Stimulated activated CD8-positive, alpha-beta memory T cell treated with anti-CD3 and anti-CD28 coated beads, Interleukin-12 subunit alpha, Interleukin-12 subunit beta, amount 100 ng/mL, for 24 hours (primary cell): ENCODE results near the gene LYSMD3.
A peak's percentile ranks its signal among the peaks of the same experiment; 100 is the strongest.
"Not testable (repeated sequence)": the region's sequence is repeated elsewhere in the genome, so short reads cannot be mapped to it uniquely, and the experiment has no call there.

Experiments
- DNase-seq: peaks from one replicate; pipeline ENCODE4 v3.0.0-alpha.2; 2020; ENCODE audit errors: extremely low read depth

The LYSMD3 gene

DNA sequence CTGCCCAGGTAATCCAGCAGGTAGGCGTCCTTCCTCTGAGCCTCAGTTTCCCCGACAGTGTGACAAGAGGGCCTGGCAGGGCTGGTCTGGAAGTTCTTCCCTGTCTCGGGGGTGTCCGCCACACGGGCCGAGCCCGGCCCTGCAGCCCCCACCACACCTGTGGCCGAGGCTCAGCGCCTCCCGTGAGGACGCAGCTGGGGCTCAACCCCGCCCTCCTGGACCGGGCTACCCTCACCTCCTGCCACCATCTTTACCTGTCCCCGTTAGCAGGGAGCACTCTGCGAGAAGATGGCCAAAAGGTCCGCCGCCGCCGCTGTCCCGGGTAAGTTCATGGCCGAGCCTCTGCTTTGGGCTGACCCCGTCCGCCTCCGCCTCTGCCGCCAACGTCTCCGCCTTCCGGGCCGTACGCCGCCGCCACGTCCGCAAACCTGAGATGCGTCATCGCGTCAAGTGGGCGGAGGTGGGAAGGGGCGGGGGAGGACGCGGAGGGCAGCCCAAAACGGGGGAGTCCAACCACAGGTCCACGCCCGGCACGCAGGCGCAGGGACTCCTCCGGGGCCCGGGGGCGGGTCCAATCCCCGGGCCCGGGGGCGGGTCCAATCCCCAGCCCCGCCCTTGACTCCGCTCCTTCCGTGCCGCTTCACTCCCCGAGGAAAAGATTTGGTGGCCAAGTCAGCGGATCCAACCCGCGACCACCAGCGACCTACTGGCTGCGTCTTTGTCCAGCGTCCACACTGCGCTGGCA lies at the start of gene LYSMD3:
Gene LYSMD3 (minus strand): TSS at position 391 of the 745 bp plus-strand sequence. CDS start 4,295 bp downstream, outside the sequence.
- peak; percentile 88 for DNase-seq

DNA sequence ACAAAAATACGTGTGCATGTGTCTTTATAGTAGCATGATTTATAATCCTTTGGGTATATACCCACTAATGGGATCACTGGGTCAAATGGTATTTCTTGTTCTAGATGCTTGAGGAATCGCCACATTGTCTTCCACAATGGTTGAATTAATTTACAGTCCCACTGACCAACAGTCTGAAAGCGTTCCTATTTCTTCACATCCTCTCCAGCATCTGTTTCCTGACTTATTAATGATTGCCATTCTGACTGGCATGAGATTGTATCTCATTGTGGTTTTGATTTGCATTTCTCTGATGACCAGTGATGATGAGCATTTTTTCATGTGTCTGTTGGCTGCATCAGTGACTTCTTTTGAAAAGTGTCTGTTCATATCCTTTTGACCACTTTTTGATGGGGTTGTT lies 47.2 kb upstream of the LYSMD3 start:
- not testable (repeated sequence) for DNase-seq

DNA sequence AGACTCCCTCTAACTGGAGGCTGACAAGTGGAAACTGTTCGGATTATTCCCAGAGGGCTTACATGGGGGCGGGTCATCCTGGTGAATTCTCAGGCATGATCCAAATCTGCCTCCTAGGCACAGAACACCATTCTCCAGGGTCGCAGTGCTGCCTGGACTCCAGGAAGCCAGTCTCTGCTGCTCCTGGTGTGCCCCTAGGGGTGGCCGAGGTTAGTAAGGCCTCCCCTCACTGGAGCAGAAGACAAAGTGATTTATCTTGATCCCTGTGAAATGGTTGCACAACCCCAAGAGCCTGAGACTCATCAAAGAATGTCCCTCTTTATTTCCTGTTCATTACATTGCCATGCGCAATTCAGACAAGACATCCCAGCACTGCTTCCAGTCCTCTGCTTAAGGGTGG lies 46.3 kb upstream of the LYSMD3 start:
- DNase-seq, result no peak

DNA sequence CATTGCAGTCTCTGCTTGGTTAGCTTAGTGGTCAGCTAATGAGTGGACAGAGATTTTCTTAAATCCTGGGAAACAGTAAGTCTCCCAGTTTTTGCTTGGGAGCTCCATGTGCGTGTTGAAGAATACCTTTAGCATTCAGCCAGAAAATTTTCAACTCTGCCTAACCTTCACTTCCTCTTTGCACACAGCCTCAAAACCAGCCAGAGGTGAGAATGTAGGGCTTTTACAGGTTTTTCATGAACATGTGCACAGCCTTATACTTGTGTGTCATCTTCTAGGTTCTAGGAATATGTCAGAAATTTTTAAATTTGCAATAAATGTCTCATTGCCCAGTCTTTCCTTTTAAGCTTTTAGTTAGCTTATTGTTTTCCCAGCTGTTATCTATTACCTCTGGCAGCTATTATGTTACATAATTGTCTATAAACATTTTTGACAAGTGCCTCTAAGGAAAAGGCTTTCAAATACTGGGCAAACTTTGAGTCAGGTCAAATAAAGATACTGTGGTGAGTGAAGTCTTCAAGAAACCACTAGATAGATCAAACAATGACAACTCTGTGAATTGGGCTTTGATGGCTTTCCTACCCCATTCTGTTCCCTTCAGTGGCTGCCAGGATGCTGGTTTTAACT lies 41.9 kb upstream of the LYSMD3 start:
- no peak for DNase-seq

DNA sequence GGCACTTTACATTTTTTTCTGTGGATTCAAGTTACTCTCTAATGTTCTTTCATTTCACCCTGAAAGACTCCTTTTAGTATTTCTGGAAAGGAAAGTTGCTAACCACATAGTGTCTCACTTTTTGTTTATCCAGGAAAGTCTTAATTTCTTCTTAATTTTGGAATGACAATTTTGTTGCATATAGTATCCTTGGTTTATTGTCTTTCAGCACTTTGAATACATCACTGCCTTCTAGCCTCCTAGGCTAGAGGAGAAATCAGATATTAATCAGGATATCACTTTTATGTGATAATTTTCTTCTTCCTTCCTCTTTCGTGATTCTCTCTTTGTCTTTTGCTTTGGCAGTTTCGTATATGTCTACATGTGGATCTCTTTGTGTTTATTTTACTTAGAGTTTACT lies 40.6 kb upstream of the LYSMD3 start:
- DNase-seq, result no peak

DNA sequence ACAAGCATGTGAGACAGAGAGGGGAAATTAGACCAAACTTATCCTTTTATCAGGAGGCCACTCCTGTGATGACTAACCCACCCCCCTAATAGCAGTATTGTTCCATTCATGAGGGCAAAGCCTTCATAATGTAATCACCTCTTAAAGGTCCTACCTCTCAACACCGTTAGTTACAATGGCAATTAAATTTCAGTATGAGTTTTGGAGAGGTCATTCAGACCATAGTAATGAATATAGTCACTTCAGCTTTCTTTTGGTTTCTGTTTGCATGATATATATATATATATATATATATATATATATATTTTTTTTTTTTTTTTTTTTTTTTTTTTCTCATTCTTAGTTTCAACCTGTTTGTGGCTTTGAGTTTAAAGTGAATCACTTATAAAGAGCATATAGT lies 39.7 kb upstream of the LYSMD3 start:
- DNase-seq, result no peak

DNA sequence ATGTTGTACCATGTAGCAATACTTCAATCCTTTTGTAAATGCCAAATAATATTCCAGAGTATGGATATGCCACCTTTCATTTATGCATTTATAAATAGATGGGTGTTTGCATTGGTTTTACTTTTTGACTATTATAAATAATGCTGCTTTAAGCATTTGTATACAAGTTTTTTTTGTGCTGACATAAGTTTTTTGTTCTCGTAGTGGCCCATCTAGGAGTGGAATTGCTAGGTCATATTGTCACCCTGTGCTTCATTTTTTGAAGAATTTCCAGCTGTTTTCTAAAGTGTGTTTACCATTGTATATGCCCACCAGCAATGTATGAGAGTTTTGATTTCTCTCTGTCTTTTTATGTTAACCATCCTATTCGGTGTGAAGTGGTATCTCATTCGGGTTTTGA lies 36.1 kb upstream of the LYSMD3 start:
- DNase-seq, result no peak

DNA sequence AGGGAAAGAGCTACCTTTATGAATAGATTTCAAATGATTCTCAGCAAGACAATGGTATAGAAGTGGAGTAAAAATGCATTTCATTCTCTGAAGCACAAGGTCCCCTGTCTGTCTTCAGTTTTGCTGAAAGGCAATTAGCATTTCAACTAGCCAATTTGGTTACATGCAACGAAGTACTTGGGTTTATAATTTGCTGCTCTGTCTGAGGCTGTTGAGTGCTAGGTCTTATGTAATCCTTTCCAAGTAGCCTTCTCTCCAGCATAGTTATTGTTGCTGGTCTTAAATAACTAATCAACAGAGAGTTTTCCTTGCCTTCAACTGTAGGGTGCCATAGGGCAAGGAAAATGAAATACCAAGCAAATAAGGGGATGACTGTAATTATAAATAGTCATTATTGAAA lies 33.7 kb upstream of the LYSMD3 start:
- DNase-seq, result no peak

DNA sequence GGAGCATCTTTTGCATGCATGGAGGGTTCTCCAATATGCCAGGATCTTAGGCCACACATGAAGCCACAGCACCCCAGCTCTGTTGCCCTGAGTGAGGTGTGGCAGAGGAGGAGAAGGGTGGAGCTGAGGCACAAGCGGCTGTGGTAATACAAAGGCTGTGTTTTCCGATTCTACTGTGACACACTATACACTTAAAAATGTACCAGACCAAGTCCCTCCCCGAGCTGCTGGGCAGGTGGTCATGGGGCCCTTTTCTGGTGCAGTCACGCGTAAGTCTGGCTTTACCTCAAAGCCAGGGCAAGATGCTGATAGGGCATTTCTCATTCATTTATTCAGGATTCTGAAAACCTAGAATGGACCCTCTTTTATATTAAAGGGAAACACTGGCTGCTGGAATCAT lies 33.0 kb upstream of the LYSMD3 start:
- DNase-seq, result no peak

DNA sequence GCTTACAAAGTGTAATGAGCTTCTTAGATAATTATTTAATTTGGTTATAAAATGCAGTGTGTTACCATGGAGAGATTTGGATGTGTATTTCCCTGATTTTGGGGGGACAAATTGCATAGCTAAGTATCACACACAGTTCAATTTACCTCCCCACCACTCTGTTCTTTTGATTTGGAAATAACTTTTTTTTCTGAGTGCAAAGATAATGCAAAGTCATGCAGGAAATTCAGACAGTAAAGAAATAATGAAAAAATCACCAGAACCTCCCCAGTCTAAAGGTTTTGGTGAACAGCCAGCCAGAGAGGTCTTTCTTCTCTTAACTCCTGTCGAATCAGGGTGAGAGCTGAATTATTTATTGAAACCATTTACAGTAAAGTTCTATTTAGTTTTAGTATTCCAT lies 32.4 kb upstream of the LYSMD3 start:
- no peak for DNase-seq

DNA sequence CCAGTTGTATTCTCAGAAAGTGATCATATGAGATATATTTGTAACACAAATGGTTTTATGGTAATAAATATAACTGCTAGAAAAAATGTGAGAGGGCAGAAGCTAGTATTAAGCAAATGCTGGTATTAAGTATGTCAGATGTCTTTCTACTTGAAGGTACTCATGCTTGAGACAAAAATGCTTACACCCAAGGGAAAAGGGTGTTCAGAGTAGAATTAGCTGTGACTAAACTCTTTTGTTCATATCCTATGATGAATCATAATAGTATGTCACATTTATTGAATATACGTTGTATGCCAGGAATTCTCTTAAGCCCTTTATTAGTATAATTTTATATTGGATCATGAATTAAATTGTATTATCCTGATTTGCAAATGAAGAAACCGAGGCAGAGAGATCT lies 31.4 kb upstream of the LYSMD3 start:
- no peak for DNase-seq

DNA sequence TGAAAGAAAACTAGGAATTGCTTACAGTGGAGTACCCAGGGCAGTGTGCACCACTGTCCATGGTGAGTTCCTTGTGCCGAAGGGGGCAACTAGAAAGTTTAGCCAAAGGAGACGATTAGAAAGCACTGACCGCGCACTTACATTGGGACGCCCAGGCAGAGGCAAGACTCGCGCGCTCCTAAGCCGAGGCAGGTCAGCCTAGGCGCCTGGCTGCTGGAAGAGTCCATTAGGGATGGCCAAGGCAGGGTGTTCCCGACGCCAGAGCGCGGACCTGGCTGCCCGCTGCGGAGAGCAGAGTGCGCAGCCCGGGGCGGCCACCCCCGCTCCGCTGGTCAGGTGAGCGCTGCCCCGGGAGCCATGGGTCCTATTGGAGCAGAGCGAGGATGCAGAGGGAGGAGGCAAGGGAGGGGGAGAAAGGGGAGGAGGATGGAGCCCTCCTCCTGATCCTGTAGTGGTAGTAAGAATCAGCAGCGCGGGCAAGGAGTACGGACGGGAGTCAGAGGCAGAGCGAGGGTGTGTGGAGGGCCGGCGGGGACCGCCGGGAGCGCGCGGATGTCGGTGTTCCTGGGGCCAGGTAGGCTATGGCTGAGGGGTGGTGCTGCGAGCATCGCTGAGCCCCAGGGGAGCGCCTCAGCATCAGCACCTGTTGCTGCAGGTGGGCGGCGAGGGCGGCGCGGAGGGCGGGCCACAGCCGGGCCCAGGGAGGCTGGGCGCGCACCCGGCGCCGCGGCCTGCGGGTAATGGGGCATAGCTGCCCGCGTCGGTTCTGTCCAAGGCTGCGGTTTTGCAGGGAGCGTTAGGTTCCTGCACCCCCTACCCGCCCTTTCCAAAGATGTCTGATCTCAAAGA lies 29.2 kb upstream of the LYSMD3 start, which contains the start of gene ADGRV1:
Gene ADGRV1 (plus strand): TSS at position 454 of the 849 bp plus-strand sequence. CDS start 99 bp downstream, at position 553.
- DNase-seq, result no peak

DNA sequence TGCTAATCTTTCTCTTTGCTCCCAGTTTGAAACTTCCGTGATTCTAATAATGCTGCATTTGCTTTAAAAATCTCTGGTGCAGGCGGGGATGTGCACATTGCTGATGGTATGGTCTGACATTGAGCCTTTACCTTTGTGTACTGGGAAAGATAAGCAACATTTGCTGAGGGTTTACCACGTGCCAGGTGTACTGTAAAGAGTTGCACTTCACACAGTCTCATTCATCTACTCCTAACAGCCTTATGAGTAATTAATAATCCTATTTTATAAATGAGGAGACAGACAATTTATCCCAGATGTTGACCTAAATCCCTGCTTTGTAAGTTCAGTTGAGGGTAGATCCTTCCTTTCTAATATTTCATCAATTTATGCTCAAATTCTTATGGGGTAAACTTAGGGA lies 28.5 kb upstream of the LYSMD3 start:
- DNase-seq, result no peak

DNA sequence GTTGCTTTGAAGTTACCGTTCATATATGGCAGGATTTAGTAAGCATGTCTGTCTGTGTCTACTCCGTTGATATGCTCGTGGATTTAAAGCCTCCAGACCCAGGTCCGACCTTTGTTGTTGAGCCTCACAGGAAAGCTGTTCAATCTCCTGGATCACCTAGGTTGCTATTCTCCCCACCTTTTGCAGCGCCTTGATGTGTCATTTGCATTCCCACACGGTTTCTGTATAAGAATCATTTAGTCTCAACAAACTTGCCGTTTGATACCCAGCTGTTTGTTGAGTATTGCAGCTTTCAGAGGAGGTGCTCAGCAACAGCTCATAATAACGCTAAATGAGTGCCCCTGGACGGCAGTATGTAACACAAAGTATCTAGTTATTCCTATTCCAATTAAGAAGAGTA lies 28.0 kb upstream of the LYSMD3 start:
- DNase-seq, result no peak

DNA sequence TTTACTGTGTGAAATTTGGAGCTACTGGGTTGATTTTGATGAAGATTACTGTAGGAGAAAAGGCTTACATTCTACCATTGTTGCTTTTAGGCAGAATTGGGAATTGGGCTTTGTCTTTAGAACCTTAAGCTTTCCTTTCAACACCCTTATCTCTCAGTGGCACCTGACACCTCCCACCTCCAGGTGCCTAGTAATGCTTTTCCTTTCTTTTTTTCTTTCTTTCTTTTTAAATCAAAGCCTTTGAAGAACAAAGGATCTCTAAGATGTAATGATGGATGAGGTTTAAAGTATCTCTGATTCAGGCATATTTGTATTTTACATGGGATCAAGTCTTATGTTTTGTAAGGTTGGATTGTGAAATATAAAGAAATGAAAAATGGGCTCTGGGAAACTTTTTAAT lies 26.3 kb upstream of the LYSMD3 start:
- no peak for DNase-seq

DNA sequence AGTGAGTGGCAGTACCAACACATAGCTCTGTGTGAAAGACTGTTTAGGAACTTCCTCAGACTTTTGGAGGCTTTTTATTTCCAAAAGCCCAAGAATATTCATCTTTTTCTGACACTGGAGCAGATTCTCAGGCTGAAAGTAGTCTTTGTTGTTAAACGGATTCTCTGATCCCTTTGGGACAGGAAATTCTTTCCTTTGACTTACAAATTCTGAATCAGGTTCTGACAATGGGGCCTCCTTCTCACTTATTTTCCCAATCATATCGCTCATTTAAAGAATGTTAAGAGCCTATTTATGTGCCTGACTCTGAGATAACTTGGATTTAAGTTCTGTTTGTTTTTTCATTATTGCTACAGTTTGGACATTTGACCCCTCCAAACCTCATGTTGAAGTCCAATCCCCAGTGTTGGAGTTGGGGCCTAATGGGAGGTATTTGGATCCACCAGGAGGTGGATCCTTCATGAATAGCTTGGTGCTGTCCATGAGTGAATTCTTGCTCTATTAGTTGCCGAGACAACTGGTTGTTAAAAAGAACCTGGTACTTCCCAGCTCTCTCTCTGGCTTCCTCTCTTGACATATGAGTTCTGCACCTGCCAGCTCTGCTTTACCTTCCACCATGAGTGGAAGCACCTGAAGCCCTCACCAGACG lies 25.1 kb upstream of the LYSMD3 start:
- DNase-seq, result no peak

DNA sequence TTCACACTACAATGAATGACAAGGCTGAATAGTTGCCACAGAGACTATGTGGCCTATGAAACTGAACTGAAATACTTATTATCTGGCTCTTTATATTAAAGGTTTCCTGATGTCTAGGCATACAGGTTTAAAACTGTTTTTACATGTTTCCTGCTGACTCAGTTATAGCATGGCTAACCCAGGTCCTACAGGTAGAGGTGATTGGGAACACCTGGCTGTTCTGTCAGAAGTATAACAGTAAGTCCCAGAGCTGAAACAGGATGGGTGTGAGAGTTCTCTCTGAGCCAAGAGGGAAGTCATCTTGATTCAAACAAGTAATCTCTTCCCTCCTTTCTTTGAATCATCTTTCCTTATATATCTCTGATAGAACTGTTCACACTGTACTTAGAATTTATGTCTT lies 24.3 kb upstream of the LYSMD3 start:
- no peak for DNase-seq

DNA sequence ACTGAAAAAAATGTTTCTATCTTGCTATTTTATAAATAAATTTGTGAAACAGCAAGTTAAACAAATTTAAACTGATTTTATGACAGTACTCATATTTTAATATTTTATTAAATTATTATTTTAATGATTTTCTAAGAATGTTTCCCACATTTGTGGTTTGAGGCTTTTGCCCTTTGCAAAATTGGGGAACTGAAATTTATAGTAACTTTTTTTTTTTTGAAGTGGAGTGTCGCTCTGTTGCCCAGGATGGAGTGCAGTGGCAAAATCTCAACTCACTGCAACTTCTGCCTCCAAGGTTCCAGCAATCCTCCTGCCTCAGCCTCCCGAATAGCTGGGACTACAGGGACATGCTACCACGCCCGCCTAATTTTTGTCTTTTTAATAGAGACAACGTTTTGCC lies 22.0 kb upstream of the LYSMD3 start:
- no peak for DNase-seq

DNA sequence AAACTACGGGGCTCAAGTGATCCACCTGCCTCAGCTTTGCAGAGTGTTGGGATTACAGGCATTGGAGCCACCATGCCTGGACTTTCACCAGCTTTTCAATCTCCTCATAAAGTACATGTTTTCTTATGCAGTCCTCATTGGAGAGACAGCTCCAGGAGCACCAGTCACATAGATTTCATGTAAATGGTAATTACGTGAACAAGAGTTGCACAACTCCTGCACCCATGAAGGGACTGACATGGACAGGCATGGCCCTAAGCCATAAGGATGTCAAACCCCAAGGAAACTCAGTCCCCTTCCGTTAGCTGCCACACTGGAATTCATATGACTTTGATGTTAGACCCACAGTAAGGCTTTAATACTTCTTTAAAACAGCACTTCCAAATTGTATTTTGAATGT lies 21.6 kb upstream of the LYSMD3 start:
- DNase-seq, result no peak

DNA sequence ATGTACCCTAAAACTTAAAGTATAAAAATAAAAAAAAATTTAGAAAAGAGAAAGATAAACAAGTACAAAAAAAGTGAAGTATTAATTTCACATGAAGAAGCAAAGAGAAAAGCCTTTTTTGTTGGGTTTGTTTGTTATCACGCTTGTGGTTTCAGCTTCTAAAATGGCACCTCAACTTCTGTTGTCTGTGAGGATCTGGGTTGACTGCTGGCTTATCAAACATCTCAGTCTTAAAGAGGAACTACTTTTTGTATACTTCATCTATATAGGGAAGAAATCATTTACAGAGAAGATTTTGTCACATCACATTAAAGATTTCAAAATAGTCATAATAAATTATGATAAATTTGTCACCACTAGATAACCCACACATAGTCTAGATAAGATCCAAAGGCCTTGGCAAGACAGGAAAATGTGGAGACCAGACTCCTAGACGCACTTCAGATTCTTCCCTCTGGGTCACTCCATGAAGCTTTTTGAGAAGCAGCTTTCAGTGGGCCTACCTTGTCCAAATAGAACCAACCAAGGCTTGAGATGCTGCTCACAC lies 20.4 kb upstream of the LYSMD3 start:
- no peak for DNase-seq

DNA sequence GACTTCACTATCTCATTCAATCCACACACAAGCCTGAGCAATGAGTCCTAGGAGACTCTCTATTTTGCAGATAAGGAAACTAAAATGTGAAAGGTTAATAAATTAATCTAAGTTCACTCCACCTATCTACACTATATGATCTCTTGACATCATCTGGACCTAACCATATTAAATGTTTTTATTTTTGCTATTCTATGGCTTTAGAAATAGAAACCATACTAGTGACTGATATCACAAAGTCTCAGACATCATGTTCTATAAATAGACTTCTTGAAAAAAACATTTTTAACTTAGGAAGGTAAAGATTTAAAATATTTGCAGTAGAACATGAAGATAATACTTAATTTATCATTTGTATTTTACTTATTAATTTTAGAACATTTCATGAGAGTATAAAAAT lies 19.8 kb upstream of the LYSMD3 start:
- no peak for DNase-seq

DNA sequence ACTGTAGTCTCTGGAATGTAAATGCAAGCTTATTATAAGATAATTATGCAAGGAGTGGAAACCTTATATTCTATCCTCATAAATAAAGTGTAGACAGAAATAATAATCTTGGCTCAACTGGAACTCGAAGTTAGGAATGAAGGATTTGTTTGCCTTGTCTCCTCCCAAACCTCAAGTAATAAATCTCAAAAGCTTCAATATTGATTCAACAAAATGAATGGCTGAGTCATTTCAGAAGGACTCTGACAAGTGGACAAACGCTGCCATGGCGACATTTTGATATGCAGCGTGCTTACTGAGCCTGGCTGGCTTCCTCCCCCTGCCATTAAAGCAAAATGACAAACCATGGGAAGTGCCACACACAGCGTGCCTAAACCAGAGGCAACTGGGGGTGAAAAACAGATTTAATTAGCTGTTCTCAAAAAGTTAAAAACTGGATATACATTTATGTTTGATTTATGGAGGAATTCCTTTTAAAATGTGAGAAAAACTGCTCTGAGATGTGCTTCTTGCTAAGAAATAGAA lies 18.7 kb upstream of the LYSMD3 start:
- DNase-seq, result no peak
